GM12878 (cell line): ENCODE measurements around the gene KIR2DL4. TPM values are rescaled to one million over a fixed set of nuclear protein-coding genes. Genes with fewer than 3 reads are reported as not detected.
"Not testable (repeated sequence)": the region's sequence is repeated elsewhere in the genome, so short reads cannot be mapped to it uniquely, and the experiment has no call there.

Experiments used
- ATAC-seq: fragments of 200-7000 bp; cut with Tn5 transposase; 3 replicates; pipeline ENCODE4 v1.9.1; 2020; ENCODE audit warnings: mild to moderate bottlenecking, moderate library complexity
- BruUV-seq: library from RNA; stranded (reverse); fragments of 400-500 nt; replicated peaks from 2 replicates; lab custom pipeline; 2021; lab: Mats Ljungman, UMichigan
- CTCF ChIA-PET: fragments of 300-600 bp; sonication (Branson Sonifier 250); formaldehyde crosslinking; extraction: SDS; loops from one replicate; lab custom pipeline; 2021; ENCODE audit warnings: inconsistent platforms; lab: Yijun Ruan, JAX
- POLR2A ChIA-PET: fragments of 350-600 bp; formaldehyde crosslinking; extraction: SDS; loops from one replicate; lab custom pipeline; 2021; ENCODE audit warnings: inconsistent platforms; lab: Charles Lee
- RAD21 ChIA-PET: fragments of 300-600 bp; sonication (Branson Sonifier 250); formaldehyde crosslinking; loops from one replicate; lab custom pipeline; 2023; ENCODE audit warnings: antibody characterized with exemption; ENCODE audit not compliant: unreplicated experiment; lab: Charles Lee
- SMC1A ChIA-PET: fragments of 300-600 bp; sonication (Branson Sonifier 250); formaldehyde crosslinking; loops from one replicate; lab custom pipeline; 2023; ENCODE audit not compliant: unreplicated experiment, uncharacterized antibody; lab: Charles Lee
- DNase-seq: peaks from one replicate; pipeline ENCODE4 v3.0.0-alpha.2; 2011; ENCODE audit warnings: low read depth, low spot score
- FAIRE-seq: peaks from 3 replicates; lab custom pipeline; 2011; peaks lifted over from hg19 to GRCh38; lab: Jason Lieb, UNC
- H2AFZ ChIP-seq: 2 replicates; pipeline ENCODE4 v1.6.0; 2011; ENCODE audit warnings: low read depth, low read length, control low read depth; ENCODE audit not compliant: control insufficient read depth
- H3K27ac ChIP-seq: 2 replicates; pipeline ENCODE4 v1.5.1; 2011; ENCODE audit warnings: control low read depth; ENCODE audit not compliant: control insufficient read depth, insufficient read depth
- H3K27me3 ChIP-seq, 2 experiments: replicated peaks in 1 of 2; 2 replicates each; pipeline versions ENCODE4 v1.6.0 to v1.6.1; 2011; ENCODE audit warnings: low read length in 1 of 2; ENCODE audit not compliant: control insufficient read depth in 2 of 2, insufficient read depth in 2 of 2
- H3K36me3 ChIP-seq, 2 experiments: 2 replicates each; pipeline ENCODE4 v1.5.1; 2011; ENCODE audit warnings: low read length in 1 of 2; ENCODE audit not compliant: control insufficient read depth in 2 of 2, insufficient read depth in 2 of 2
- H3K4me1 ChIP-seq: 2 replicates; pipeline ENCODE4 v1.6.1; 2011; ENCODE audit warnings: mild to moderate bottlenecking, low read length, moderate library complexity, mixed read lengths; ENCODE audit not compliant: control insufficient read depth, insufficient read depth
- H3K4me2 ChIP-seq: 2 replicates; pipeline ENCODE4 v1.6.0; 2011; ENCODE audit warnings: control low read depth; ENCODE audit not compliant: control insufficient read depth, insufficient read depth
- H3K4me3 ChIP-seq: fragments of 200-600 bp; sonication (generic); 2 replicates; pipeline ENCODE4 v1.5.1; 2016
- H3K79me2 ChIP-seq: 2 replicates; pipeline ENCODE4 v1.6.0; 2011; ENCODE audit warnings: low read length; ENCODE audit not compliant: control insufficient read depth, insufficient read depth
- H3K9ac ChIP-seq: 2 replicates; pipeline ENCODE4 v1.8.0; 2011; ENCODE audit warnings: low read length, control low read depth, mixed read lengths; ENCODE audit not compliant: control insufficient read depth, insufficient read depth
- H3K9me3 ChIP-seq: replicated peaks from 3 replicates; pipeline ENCODE4 v1.5.1; 2011; ENCODE audit warnings: mild to moderate bottlenecking, low read length; ENCODE audit not compliant: control insufficient read depth, insufficient read depth
- H4K20me1 ChIP-seq: 2 replicates; pipeline ENCODE4 v1.6.0; 2011; ENCODE audit not compliant: control insufficient read depth, insufficient read depth
- WGBS: methylation state at CpG from one replicate; pipeline ENCODE4 v1.1.6; 2016; ENCODE audit warnings: low lambda C conversion rate; ENCODE audit not compliant: insufficient replicate concordance, insufficient coverage; ENCODE audit errors: missing lambda C conversion rate; 5-methylcytosine and 5-hydroxymethylcytosine counted together
- in situ Hi-C: fragments of 300-500 bp; cut with MboI; formaldehyde crosslinking; loops from 9 replicates; pipeline ENCODE4 v1.14.3; 2018; ENCODE audit warnings: mixed read lengths
- intact Hi-C: fragments of 100-400 bp; cut with micrococcal nuclease; formaldehyde crosslinking; loops from one replicate; pipeline ENCODE4 v1.14.2; 2022; ENCODE audit not compliant: unreplicated experiment
- polyA plus RNA-seq, 11 experiments: library from polyadenylated mRNA; depleted of rRNA in 4 of 11; unstranded in 6 of 11; stranded (reverse) in 5 of 11; fragments of >200 nt; fragmentation: Nextera tagmentation in 4 of 11; fragmentation: Illumina TruSeq in 1 of 11; extraction: Ambion mirVana in 4 of 11; extraction: Trizol in 1 of 11; gene quantifications; 1 replicate in 1 of 11; 2 replicates in 10 of 11; pipeline versions ENCODE4 v1.2.1 to v1.2.3, GENCODE V29; 2011 to 2016; ENCODE audit warnings: inconsistent platforms in 2 of 11, missing spikeins in 2 of 11, low read depth in 1 of 11
- total RNA-seq, 4 experiments: library from RNA; depleted of rRNA in 3 of 4; stranded (reverse); fragments of >200 nt in 3 of 4; fragmentation: Illumina TruSeq in 1 of 4; extraction: Trizol in 1 of 4; gene quantifications; 2 replicates each; pipeline versions ENCODE4 v1.2.1 to v1.2.3, GENCODE V29; 2013 to 2021

Gene KIR2DL4
- total and polyA plus RNA-seq, 10 of the 15 experiments (the other 5 are each of a cell fraction or from before 2014, with no cell fraction given): 0.22 TPM; not detected in 9

DNA sequence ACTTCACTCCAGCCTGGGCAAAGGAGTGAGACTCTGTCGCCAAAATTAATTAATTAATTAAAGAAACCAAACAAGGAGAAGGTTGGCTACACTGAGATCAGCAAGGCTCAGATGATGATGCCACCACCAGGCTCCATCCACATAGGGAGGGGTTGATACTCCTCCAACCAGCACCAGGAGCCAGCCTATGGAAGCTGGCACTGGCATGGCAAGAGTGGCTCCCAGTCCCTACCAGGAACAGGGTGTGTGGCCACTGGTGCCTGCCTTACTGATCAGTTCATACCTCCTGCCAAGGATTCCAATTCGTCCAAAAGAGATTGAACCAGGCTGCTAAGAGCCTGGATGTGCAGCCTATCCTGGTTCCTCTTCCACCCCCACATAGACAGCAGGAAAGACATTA lies 30.7 kb upstream of the KIR2DL4 start:
- H3K9ac ChIP-seq, SMC1A ChIA-PET, H4K20me1 ChIP-seq, H3K27me3 ChIP-seq, POLR2A ChIA-PET, ATAC-seq, CTCF ChIA-PET, H3K4me1 ChIP-seq, FAIRE-seq, H3K27ac ChIP-seq, DNase-seq, intact Hi-C loops, RAD21 ChIA-PET, H3K9me3 ChIP-seq, H3K4me3 ChIP-seq, H3K79me2 ChIP-seq, H3K36me3 ChIP-seq, H3K4me2 ChIP-seq, H2AFZ ChIP-seq, BruUV-seq: not testable (repeated sequence)
- in situ Hi-C loops: loop anchor here (5.0 kb wide), 1 partner anchor 75 kb away; no protein-coding TSS in a partner anchor
- WGBS: 0% methylated on average over 2 of the region's 2 CpGs

DNA sequence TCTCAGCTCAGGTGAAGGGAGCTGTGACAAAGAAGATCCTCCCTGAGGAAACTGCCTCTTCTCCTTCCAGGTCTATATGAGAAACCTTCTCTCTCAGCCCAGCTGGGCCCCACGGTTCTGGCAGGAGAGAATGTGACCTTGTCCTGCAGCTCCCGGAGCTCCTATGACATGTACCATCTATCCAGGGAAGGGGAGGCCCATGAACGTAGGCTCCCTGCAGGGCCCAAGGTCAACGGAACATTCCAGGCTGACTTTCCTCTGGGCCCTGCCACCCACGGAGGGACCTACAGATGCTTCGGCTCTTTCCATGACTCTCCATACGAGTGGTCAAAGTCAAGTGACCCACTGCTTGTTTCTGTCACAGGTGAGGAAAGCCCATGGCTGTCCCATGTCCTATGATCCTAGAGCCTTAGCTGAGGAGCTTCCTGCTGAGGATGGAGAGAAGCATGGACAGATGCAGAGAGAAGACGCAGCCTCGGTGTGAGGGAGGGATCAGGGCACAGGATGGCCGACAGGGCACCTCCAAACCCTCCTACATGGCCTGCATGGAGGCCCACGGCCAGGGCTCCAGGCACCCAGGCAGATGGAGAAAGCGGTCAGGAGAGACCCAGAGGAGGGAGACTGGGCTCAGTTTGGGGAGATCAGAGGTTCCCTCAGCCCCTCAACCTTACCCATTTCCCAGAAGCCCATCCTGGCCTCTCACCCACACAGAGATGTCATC lies 28.2 kb upstream of the KIR2DL4 start:
- H3K9me3 ChIP-seq, in situ Hi-C loops, RAD21 ChIA-PET, H3K27ac ChIP-seq, H4K20me1 ChIP-seq, H2AFZ ChIP-seq, H3K79me2 ChIP-seq, H3K4me2 ChIP-seq, BruUV-seq, intact Hi-C loops, DNase-seq, FAIRE-seq, H3K4me1 ChIP-seq, SMC1A ChIA-PET, H3K27me3 ChIP-seq, H3K36me3 ChIP-seq, CTCF ChIA-PET, H3K4me3 ChIP-seq, H3K9ac ChIP-seq, ATAC-seq, POLR2A ChIA-PET: not testable (repeated sequence)
- WGBS: 14% methylated on average over 12 of the region's 12 CpGs

- CTCF ChIA-PET, intact Hi-C loops, H3K27me3 ChIP-seq, FAIRE-seq, POLR2A ChIA-PET, H3K79me2 ChIP-seq, H3K9ac ChIP-seq, H3K36me3 ChIP-seq, SMC1A ChIA-PET, H4K20me1 ChIP-seq, BruUV-seq, H3K4me1 ChIP-seq, ATAC-seq, RAD21 ChIA-PET, DNase-seq, H2AFZ ChIP-seq, in situ Hi-C loops, H3K9me3 ChIP-seq, H3K4me3 ChIP-seq, H3K4me2 ChIP-seq, H3K27ac ChIP-seq: not testable (repeated sequence)
- 28% methylated on average over 8 of the region's 8 CpGs for WGBS
Measured at GRCh38 chr19:54775830-54776229, 27.6 kb upstream of the KIR2DL4 start.

DNA sequence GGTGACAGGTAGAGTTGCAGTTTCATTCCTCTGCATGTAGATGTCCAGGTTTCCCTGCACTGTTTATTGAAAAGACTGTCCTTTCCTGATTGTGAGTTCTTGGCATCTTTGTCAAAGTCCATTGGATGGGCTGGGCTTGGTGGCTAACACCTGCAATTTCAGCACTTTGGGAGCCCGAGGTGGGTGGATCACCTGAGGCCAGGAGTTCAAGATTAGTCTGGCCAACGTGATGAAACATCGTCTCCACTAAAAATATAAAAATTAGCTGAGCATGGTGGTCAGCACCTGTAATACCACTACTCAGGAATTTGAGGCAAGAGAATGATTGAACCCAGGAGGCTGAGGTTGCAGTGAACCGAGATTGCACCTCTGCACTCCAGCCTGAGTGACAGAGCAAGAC lies 25.6 kb upstream of the KIR2DL4 start:
- POLR2A ChIA-PET, BruUV-seq, H3K4me3 ChIP-seq, FAIRE-seq, SMC1A ChIA-PET, RAD21 ChIA-PET, H3K27ac ChIP-seq, H2AFZ ChIP-seq, H3K36me3 ChIP-seq, H3K27me3 ChIP-seq, ATAC-seq, H4K20me1 ChIP-seq, in situ Hi-C loops, H3K9ac ChIP-seq, intact Hi-C loops, DNase-seq, H3K9me3 ChIP-seq, H3K4me2 ChIP-seq, H3K4me1 ChIP-seq, H3K79me2 ChIP-seq, CTCF ChIA-PET: not testable (repeated sequence)
- 11% methylated on average over 4 of the region's 4 CpGs for whole genome bisulfite sequencing
